GM21381 (cell line): Measurements from ENCODE around the gene CIAO1.
"Not testable (repeated sequence)": the region's sequence is repeated elsewhere in the genome, so short reads cannot be mapped to it uniquely, and the experiment has no call there.

Experiments
- ATAC-seq: cut with Tn5 transposase; IDR thresholded peaks from one replicate; pipeline ENCODE4 v1.9.1; 2021; ENCODE audit warnings: mild to moderate bottlenecking, moderate library complexity; ENCODE audit not compliant: unreplicated experiment

CIAO1 gene

GRCh38 chr2:96249654-96250053, 16.4 kb upstream of the CIAO1 start:
- ATAC-seq, result no peak

GRCh38 chr2:96250188-96250587, 15.8 kb upstream of the CIAO1 start:
- ATAC-seq, result no peak

- no peak for ATAC-seq
Measured at GRCh38 chr2:96251721-96252292, 14.2 kb upstream of the CIAO1 start.

- ATAC-seq, result no peak
Measured at GRCh38 chr2:96252526-96252925, 13.5 kb upstream of the CIAO1 start.

- no peak for ATAC-seq
Measured at GRCh38 chr2:96253006-96253405, 13.0 kb upstream of the CIAO1 start.

GRCh38 chr2:96254571-96254970, 11.5 kb upstream of the CIAO1 start:
- ATAC-seq, result no peak

GRCh38 chr2:96256611-96257113, 9.4 kb upstream of the CIAO1 start:
- ATAC-seq, result no peak

- ATAC-seq, result not testable (repeated sequence)
Measured at GRCh38 chr2:96257744-96258143, 8.3 kb upstream of the CIAO1 start.

GRCh38 chr2:96258166-96259022, 7.6 kb upstream of the CIAO1 start:
- ATAC-seq, result no peak

- ATAC-seq, result no peak
Measured at GRCh38 chr2:96259497-96259921, 6.5 kb upstream of the CIAO1 start.

- no peak for ATAC-seq
Measured at GRCh38 chr2:96260387-96261260, 5.4 kb upstream of the CIAO1 start.

- no peak for ATAC-seq
Measured at GRCh38 chr2:96261328-96262003, 4.6 kb upstream of the CIAO1 start.

GRCh38 chr2:96262306-96262705, 3.7 kb upstream of the CIAO1 start:
- ATAC-seq, result no peak

GRCh38 chr2:96264086-96264485, 1.9 kb upstream of the CIAO1 start:
- no peak for ATAC-seq

GRCh38 chr2:96264656-96265348, 1.2 kb upstream of the CIAO1 start:
- ATAC-seq, result peak; percentile 2

- ATAC-seq, result peak; percentile 4
Measured at GRCh38 chr2:96265349-96265839, 631 bp upstream of the CIAO1 start.

GRCh38 chr2:96267159-96267971, 1.3 kb downstream of the CIAO1 start:
- no peak for ATAC-seq

GRCh38 chr2:96271995-96272394, 6.0 kb downstream of the CIAO1 start:
- ATAC-seq, result no peak

- no peak for ATAC-seq
Measured at GRCh38 chr2:96273763-96274162, 7.7 kb downstream of the CIAO1 start.
